Pons (tissue), 1 donor: ENCODE results near the gene TMEM40.
"Not testable (repeated sequence)": the region's sequence is repeated elsewhere in the genome, so short reads cannot be mapped to it uniquely, and the experiment has no call there.

ENCODE experiments used
- DNase-seq: peaks from one replicate; pipeline ENCODE4 v3.0.0-alpha.2; 2016; ENCODE audit warnings: low spot score

TMEM40 gene, protein sequence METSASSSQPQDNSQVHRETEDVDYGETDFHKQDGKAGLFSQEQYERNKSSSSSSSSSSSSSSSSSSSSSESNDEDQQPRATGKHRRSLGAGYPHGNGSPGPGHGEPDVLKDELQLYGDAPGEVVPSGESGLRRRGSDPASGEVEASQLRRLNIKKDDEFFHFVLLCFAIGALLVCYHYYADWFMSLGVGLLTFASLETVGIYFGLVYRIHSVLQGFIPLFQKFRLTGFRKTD

DNA sequence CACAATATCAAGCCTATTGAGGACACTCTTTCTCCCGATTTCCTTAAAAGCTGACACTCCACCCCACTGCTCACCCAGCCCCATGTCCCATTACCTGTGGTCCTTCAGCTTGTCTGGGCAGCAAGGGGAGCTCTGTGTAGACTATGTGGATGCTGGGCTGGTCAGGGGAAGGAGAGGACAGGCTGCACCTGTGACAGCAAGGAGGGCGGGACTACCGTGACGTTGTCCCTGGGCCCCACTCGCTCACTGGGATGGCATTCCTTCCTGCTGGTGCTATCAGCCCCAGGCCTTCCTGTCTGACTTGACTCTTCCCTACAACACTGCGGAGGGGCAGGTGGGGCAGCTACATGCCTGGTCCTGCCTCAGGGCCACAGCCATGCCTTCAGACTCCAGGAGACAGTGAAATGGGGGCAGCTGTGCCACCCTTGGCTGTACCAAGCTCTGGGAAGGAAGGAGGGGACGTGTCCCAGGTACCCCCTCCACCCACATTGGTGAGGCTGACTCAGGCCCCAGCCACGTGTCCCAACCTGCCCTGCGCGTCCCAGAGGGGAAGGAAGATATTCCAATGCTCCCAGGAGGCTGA lies at the start of gene TMEM40:
Gene TMEM40, minus strand, starts transcription at position 163 of the 583 bp plus-strand sequence. CDS start 9,427 bp downstream, outside the sequence.
- no peak for DNase-seq

DNA sequence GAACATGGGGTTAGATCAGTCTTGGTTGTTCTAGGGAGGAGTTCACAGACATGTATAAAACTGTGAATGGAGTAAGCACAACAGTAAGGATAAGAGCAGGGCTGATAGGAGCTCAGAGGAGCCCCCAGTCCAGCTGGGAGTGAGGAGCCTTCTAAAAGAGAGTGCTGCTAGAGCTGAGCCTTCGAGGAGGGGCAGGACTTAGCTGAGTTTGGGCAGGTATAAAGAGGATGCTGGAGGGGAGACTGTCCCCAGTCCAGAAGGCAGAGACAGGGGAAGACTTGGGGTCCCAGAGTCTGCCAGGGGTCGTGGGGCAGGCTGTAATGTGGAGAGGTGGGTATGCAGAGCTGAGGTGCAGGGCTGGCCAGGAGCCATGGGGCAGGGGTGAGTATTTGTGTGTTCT lies 49.5 kb upstream of the TMEM40 start:
- no peak for DNase-seq

DNA sequence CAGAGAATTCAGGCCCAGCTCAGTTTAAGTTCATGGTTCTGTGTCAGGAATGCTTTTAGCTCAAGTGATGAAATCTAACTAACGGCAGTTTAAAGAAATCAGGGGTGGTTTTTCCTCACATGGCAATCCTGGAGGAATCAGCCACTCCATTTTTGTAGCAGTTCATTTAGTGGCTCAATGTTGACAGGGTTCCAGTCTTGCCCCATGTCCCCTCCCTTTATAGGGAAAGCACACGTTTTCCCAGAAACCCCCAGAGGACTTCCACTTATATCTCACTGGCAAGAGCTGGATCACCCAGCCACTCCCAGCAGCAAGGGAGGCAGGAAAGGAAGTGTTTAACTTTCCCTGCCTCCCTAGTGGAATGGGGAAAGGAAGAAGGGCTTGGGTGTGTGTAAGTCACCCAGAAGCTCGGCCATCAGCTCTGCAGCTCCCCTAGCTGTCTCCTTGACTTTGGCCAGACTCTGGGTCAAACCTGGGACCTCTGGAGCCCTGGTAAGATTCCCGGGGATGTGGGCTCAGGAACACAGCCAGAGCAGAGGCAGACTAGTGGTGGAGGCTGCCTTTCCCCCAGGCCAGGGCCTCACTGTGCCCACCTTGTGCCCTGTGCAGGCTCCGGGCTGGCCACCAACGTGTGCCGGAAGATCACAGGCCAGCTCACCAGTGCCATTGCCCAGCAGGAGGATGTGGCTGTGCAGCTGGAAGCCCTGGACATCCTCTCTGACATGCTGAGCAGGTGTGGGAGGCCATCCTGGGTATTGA lies 48.7 kb upstream of the TMEM40 start:
- DNase-seq = no peak

DNA sequence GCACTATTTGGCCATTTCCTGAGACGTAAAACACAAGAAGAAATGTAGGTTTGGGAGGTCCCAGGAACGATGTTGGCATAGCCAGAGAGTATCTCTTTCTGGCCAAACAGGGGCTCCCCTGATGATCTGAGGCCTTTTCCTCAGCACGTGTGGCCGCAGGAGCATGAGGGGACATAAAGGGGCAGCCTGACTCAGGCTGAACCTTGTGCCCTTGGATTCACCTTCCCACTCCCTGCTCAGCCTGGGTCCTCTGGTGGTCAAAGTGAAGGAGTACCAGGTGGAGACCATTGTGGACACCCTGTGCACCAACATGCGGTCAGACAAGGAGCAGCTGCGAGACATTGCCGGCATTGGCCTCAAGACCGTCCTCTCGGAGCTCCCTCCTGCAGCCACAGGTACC lies 48.0 kb upstream of the TMEM40 start:
- no peak for DNase-seq

DNA sequence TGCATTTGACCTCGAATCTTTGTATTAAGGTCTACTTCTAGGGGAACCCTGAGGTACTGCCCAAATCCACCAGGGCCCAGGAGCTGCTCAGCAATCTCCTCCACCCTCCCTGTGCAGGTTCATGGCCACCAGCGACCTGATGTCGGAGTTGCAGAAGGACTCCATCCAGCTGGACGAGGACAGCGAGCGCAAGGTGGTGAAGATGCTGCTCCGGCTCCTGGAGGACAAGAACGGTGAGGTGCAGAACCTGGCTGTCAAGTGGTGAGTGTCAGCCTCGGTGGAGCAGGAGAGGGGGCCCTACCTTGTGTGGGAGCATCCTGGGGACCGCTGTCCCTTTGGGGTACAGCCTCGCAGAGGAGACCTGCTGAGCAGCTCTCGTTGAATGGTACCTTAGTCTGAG lies 44.3 kb upstream of the TMEM40 start:
- DNase-seq = no peak

DNA sequence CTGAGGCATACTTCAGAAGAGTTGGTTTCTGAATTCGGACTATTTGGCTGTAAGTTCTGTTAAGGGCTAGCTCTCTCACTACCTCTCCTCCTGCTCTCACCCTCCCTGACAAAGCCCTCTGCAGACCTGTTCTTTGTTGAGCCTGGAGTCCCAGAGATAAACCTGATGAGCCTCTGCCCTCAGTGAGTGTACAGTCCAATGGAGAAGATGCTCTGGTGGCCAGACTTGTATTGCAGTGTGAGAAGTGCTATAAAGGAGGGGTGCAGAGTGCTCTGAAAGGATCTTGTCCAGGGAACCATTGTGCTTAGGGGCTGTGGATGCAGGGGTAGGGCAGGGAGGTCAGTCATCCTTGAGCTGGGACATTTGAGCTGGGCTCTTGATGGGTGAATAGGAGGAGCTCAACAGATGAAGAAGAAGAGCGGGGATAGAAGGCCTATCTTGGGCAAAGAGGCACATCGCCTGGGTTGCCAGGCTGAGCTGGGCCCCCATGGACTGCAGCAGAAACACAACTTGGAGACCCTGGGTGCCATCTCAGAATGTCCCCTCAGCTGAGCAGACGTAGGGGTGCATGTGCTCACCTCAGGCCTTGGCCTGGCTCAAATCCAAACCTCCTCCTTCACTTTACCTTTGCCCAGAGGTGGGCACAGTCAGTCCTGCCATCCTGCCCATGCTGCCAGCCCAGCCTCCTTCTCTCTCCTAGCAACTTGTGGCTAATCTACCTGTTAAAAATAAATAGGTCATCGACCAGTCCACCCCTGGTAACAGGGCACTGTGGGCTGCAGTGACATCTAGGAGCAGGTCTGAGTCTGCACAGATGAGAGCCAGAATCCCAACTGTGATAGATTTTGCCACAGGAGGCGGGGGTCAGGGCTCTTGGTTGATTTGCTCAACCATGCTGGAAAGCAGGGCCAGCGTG lies 40.7 kb upstream of the TMEM40 start:
- no peak for DNase-seq

DNA sequence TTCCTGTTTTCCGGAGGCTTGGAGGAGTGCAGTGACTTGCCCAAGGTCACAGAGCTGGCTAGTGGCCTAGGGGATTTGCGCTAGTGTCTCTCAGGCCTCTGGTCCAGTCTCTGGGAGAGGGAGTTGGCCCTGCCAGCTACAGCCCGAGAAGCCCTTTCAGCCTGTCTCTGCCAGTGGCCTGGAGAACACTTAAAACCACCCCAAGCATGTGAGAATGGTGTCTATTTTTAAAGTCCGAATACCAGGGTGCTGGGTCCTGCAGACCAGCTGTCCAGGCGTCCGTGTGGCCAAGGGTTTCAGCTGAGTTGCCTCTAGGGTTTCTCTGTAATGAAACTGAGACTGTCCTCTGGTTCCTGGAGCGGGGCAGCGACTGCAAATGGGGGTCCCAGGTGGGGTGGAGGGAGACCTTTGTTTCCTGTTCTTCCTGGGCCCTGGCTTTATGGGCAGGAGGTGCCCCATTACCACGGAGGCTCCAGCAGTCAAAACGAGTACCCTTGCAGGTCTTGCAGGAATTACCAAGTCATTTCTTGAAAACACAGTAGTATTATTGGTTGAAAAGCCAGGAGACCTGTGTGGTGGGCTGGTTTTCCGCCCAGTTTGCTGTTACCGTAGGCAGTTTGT lies 39.6 kb upstream of the TMEM40 start:
- DNase-seq = no peak

DNA sequence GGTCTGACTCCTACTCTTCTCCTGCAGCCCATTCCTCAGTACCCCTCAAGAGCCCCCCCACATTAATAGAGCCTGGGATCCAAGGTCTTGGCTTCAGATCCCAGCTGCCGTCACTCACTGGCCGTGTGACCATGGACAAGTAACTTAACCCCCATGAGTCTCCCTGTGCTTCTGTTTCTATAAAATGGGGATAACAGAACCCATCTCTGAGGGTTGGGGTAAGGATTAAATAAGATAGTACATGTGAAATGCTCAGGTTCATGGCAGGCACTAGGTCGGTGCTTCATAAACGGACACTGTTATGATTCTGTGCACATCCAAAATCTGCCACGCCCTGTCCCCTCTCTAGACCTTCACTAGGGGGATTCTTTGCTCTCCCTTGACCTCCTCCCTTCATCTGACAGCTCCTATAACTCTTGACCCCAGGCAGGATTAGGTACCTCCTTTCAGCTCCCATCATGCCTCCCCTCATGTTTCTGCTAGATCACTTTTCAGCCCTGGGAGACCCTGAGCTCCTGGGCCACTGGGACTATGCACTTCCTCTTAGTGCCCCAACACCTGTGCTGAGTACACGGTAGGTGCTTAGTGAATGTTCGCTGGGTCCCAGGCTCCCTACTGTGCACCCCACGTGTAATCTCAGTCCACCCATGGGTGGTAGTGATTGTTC lies 39.0 kb upstream of the TMEM40 start:
- DNase-seq = no peak

DNA sequence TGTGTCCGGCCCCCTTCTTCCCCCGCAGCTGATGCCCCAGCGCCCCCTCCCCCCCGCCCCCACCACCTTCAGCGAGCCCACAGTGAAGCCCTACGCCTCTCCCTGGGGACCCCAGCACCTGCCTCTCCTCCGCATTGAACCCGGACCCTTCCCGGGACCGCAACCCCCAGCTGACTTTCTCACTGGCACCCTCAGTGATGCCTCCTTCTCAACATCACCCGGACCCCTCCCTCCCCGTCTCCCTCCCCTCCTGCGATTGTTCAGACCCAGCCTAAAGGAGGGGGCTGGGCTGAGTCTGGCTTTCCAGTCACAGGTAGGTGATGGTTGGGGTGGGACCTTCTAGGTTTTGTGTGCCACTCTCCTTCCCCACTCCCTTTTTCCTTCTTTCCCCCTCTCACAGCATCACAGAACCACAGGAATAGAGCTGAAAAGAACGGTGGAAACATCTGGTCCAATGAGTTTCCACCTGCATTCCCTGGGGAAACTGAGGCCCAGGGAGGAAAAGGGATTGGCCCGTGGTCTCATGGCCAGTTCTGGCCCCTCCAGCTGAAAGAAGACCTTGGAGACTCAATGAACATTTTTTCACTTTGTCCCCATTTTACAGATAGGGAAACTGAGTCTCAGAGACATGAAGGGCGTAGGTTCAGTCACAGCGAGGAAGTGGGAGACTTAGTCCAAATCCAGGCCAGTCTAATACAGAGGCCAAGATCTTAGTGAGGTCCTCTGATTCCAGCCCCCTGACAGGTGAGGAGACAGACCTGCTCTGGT lies 38.2 kb upstream of the TMEM40 start:
- DNase-seq = no peak

DNA sequence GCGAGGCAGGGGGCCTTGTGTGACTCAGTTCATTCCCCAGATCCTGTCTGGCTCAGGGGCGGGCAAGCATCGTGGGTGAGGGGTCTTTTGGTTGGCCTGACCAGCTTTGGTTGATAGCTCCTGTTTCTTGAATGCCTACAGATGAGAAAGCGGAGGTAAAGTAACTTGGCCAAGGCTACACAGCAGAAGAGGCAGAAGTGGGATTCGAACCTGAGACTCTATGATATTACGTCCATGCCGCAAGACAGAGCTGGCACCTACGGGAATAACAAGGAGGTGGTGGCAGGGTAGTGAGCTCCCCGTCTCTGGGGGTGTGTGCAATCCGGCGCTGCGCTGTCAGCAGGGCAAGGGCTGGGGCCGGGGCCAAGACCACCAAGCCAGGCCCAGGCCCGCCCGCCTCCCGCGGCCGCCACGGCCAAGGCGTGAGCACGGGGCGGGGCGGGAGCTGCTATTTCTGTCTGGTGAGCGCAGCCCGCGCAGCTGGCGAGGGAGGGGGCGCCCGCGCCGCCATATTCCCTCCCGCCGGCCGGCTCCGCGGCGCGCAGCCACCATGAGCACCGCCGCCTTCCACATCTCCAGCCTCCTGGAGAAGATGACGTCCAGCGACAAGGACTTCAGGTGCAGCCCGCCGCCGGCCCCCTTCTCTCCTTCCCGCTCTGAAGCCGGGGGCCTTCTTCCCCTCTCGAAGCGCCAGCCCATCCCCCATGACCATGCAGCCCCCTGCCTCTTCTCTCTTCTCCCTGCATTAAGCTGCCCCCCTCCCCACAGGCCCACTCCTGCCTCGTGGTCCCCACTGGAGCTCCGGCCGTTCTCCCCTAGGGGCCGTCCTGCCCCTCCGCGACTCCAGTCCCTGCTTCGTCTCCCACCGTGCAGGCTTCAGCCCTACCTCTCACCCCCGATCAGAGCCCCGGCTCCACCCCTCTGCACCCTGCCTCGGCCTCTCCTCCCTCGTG lies 37.4 kb upstream of the TMEM40 start, which contains the start of gene CAND2:
Gene CAND2, plus strand, starts transcription at position 510 of the 953 bp plus-strand sequence. Its CDS starts 41 bp downstream, at position 551.
- peak; percentile 26 for DNase-seq

DNA sequence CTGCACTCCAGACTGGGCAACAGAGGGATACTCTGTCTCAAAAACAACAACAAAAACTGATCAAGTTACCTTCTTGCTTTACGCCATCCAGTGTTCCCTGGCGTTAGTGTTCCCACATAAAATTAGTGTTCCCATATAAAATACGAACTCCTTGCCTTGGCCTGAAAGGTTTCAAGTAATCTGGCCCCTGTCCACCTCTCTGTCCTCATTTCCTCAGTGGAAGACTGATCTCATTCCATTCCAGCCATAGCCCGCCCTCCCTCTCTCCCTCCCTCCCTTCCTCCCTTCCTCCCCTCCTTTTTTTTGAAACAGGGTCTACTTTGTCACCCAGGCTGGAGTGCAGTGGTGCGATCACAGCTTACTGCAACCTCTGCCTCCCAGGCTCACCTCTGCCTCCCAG lies 34.6 kb upstream of the TMEM40 start:
- DNase-seq = no peak

DNA sequence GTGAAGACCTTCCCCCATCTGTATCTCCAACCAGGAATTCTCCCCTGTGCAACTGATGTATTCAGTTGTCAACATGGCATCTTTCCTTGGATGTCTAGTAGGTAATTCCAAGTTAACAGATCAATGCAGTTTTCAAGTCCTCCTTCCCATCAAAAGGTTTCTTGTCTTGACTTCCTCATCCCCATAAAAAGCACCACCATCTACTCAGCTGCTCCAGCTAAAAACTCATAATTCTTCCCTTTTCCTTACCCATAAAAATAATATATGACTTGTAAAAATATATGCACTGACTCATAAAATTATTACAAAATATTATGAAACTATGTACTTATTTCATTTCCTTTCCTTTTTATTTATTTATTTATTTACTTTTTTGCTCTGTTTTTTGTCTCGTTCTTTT lies 32.4 kb upstream of the TMEM40 start:
- DNase-seq = no peak

DNA sequence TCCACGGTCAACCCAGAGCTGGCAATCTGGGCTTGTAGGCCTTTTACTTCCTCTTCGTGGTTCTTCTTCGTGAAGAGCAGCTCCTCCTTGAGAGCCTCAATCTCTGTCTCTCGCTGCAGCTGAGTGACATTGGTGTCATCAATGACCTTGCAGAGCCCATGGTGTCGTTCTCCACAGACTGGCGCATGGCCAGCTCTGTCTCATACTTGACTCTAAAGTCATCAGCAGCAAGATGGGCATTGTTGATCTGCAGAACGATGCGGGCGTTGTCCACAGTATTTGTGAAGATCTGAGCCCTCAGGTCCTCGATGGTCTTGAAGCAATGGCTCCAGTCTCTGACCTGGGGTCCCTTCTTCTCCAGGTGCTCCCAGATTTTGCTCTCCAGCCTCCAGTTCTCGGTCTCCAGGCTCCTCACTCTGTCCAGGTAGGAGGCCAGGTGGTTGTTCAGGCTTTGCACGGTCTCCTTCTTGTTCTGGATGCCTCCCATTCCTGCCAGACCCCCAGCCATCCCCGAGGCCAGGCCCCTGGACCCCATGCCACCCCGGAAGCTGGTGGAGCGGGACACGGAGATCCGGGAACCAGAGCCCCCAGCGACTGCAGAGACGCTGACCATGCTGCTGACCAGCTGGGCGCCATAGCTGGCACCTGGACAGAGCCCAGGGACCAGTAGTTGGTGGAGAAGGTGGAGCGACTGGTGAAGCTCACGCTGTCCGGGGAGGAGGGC lies 29.1 kb upstream of the TMEM40 start:
- not testable (repeated sequence) for DNase-seq

DNA sequence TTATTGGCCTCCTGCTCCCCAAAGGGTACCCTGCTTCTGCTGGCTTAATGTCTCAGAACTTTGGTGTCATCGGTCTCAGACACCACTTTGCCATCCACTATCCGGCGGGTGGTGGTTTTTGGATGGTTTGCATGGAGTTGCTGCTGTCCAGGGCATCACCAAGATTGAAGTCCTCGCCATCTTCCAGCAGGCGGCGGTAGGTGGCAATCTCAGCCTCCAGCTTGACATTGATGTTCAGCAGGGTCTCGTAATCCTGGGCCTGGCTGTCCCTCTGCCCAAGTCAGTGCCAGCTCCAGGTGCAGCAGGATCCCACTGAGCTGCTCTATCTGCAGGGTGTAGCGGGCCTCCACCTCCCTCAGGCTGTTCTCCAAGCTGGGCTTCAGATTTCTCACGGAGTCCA lies 28.3 kb upstream of the TMEM40 start:
- peak; percentile 53 for DNase-seq

DNA sequence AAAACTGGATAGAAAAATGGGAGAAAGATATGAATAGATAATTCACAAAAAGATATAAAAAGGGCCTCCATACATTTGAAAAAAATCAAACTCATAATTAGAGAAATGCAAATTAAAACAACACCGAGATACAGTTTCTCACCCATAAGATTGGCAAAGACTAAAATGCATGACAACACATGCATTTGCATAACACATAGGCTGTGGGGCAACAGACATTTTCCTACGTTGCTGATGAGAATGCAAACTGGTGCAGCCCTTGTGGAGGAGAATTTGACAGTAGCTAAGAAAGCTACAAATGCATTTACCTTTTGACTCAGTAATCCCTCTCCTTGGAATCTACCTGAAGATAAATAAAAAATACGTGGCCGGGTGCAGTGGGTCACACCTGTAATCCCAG lies 26.0 kb upstream of the TMEM40 start:
- DNase-seq = no peak

DNA sequence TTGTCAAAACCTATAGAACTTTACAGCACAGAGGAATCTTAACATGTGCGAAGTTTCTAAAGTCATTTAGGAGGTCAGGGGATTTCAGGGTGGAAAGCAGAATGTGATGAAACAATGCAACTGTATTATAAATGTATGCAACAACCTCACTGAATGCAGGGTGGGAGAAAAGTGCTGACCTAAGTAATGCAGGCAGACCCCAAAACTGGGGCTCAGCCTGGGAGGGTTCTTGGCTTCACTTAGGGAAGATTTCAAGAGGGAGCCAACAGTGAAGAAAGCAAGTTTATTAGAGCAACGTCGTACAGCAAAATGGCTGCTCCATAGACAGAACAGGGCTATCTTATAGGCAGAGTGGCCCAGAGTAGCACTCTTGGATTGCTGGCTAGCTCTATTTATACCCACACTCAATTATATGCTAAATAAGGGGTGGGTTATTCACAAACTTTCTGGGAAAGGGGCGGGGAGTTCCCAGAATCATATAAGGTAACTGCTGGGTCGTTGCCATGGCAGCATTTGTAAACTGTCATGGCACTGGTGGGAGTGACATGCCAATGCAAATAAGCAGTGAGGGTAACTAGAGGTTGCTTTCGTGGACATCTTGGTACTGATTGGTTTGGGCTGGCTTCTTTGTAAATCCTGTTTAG lies 23.2 kb upstream of the TMEM40 start:
- DNase-seq = no peak

DNA sequence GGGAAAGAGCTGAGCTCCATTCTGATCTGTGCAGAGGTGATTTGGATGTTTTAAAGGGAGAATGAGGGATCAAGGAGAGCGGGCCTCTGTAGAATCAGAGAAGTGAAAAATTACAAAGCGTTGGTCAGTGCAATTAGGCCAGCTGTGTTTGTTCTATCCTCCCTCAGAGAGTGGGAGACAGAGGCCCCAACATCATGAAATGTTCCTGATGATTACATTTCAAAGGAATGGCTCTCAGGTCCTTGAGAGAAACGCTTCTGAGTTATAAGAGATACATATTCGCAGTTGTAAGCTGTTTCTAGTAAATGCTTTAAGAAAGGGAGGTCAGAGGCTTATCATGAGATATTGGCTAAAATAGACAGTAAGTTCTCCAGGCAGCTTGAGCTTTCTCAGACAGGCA lies 21.7 kb upstream of the TMEM40 start:
- DNase-seq = no peak

DNA sequence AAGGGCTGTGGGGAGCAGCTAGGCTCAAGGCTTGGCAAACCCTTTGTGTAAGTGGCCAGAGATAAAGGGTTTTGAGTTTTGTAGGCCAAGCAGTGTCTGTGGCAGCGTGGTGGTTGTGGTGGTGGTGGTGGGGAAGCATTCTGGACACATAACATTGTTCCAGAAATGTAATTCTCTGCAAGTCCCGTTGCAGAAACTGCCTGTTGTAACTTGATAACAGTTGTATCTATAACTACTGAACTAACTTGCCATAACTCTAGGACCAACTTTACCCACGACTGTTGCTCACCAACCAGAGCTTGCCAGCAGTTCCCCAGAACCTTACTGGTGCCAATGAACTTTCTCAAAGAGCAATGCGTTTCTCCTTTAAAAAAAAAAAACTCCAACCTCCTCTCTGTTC lies 18.1 kb upstream of the TMEM40 start:
- no peak for DNase-seq
